Measurements from ENCODE around the gene ESRRG. TPM values are rescaled to one million over a fixed set of nuclear protein-coding genes. Genes with fewer than 3 reads are reported as not detected.

Gene ESRRG
- total and polyA plus RNA-seq, 3 donors from 2014 or later = 0.93 to 2.2 (median 1.6) TPM

- no peaks in the 10 kb centered on the region for H3K27me3 ChIP-seq
Measured at GRCh38 chr1:216475659-216476276, 247.5 kb downstream of the ESRRG start.

GRCh38 chr1:216466162-216466801, 256.9 kb downstream of the ESRRG start:
- DNase-seq = no peak
- WGBS, 2 donors = 71 to 76% methylated on average over 3 of the region's 3 CpGs
- no peak overlapping the region for H3K4me3 ChIP-seq
- no peaks in the 10 kb centered on the region for H3K36me3 ChIP-seq (ENCODE audit: low read depth, missing control alignments)
- H3K27ac ChIP-seq = no peak overlapping the region
- no peak for TF ChIP-seq CTCF (IDR thresholded peaks at IDR 0.05)
- TF ChIP-seq POLR2A (IDR thresholded peaks at IDR 0.05) = no peak
- H3K9me3 ChIP-seq = no peaks in the 10 kb centered on the region
- no peaks in the 10 kb centered on the region for H3K27me3 ChIP-seq
- intact Hi-C loops (cut with DNase I; ENCODE audit: low total_unique reads) = no loop called here
- no peaks in the 10 kb centered on the region for H3K4me1 ChIP-seq

More at GRCh38 chr1:216475659-216476276, 247.5 kb downstream of the ESRRG start:
- TF ChIP-seq POLR2A (IDR thresholded peaks at IDR 0.05) (no peak), CTCF (IDR thresholded peaks at IDR 0.05) (no peak)
- WGBS, 2 donors = 25 to 82% methylated on average over 1 of the region's 1 CpG
- intact Hi-C loops (cut with DNase I; ENCODE audit: low total_unique reads) = no loop called here
- no peak overlapping the region for H3K27ac ChIP-seq
- no peak overlapping the region for H3K4me3 ChIP-seq
- H3K36me3 ChIP-seq (ENCODE audit: low read depth, missing control alignments) = no peaks in the 10 kb centered on the region
- DNase-seq = no peak
- H3K4me1 ChIP-seq = no peaks in the 10 kb centered on the region
- H3K9me3 ChIP-seq = no peaks in the 10 kb centered on the region

- Histone ChIP-seq H3K9me3 (no peaks in the 10 kb centered on the region), H3K36me3 (ENCODE audit: low read depth, missing control alignments) (no peaks in the 10 kb centered on the region), H3K27ac (no peak overlapping the region), H3K4me3 (no peak overlapping the region), H3K27me3 (no peaks in the 10 kb centered on the region), H3K4me1 (no peaks in the 10 kb centered on the region)
- DNase-seq = no peak
- intact Hi-C loops (cut with DNase I; ENCODE audit: low total_unique reads) = no loop called here
- 74 to 83% methylated on average over 1 of the region's 1 CpG for WGBS, 2 donors
- TF ChIP-seq CTCF (IDR thresholded peaks at IDR 0.05) (no peak), POLR2A (IDR thresholded peaks at IDR 0.05) (no peak)
Measured at GRCh38 chr1:216464489-216464888, 258.7 kb downstream of the ESRRG start.

GRCh38 chr1:216462066-216462775, 261.0 kb downstream of the ESRRG start:
- Histone ChIP-seq H3K4me3 (no peak overlapping the region), H3K27me3 (no peaks in the 10 kb centered on the region), H3K9me3 (no peaks in the 10 kb centered on the region), H3K36me3 (ENCODE audit: low read depth, missing control alignments) (no peaks in the 10 kb centered on the region), H3K27ac (no peak overlapping the region), H3K4me1 (no peaks in the 10 kb centered on the region)
- intact Hi-C loops (cut with DNase I; ENCODE audit: low total_unique reads) = no loop called here
- TF ChIP-seq POLR2A (IDR thresholded peaks at IDR 0.05) (no peak), CTCF (IDR thresholded peaks at IDR 0.05) (no peak)
- WGBS, 2 donors = 68 to 72% methylated on average over 3 of the region's 3 CpGs
- no peak for DNase-seq
